ENCODE data around the gene PCBD1.

DNA sequence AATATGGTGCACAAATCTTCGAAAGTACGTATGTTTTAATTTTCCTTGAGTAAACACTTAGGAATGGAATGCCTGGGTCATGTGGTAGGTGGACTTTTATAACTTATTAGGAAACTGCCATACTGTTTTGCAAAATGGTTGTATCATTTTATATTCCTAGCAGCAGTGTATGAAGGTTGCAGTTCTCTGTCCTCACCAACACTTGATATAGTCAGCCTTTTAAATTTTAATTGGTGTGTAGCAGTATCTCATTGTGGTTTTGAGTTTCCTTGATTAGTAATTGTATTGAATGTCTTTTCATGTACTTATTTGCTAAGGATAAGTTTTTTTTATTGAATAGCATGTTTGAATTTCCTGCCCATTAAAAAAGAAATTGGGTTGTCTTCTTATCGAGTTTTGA is 926 bp upstream of the PCBD1 start:
- TF ChIP-seq, protein P1, sequence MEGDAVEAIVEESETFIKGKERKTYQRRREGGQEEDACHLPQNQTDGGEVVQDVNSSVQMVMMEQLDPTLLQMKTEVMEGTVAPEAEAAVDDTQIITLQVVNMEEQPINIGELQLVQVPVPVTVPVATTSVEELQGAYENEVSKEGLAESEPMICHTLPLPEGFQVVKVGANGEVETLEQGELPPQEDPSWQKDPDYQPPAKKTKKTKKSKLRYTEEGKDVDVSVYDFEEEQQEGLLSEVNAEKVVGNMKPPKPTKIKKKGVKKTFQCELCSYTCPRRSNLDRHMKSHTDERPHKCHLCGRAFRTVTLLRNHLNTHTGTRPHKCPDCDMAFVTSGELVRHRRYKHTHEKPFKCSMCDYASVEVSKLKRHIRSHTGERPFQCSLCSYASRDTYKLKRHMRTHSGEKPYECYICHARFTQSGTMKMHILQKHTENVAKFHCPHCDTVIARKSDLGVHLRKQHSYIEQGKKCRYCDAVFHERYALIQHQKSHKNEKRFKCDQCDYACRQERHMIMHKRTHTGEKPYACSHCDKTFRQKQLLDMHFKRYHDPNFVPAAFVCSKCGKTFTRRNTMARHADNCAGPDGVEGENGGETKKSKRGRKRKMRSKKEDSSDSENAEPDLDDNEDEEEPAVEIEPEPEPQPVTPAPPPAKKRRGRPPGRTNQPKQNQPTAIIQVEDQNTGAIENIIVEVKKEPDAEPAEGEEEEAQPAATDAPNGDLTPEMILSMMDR (IDR thresholded peaks at IDR 0.05), result no peak
- no peak for TF ChIP-seq POLR2A (IDR thresholded peaks at IDR 0.05)
